ENCODE results near the gene ANKRD63. TPM values are rescaled to one million over a fixed set of nuclear protein-coding genes. Genes with fewer than 3 reads are reported as not detected.

ANKRD63 gene
- polyA plus RNA-seq, 12 donors: 0.14 to 0.45 (median 0.36) TPM; not detected in 9

DNA sequence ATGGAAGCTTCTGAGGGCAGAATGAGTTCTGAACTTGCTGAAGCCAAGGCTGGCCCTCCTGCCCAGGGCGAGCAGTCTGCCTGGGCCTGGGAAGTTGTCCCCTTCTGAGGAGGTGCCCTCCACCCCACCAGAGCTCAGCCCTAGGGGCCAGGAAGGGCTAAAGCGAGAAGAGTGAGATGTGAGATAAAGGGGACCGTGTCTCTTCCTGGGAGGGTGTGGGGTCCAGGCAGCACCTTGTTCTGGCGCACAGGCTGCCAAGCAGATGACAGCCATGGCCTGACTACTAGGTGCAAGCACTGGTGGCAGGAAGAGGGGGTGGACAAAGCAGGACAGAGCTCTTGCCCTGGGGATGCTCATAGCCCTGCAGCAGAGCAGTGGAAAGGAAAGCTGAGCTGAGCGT lies 40.3 kb downstream of the ANKRD63 start:
- no peak for DNase-seq

DNA sequence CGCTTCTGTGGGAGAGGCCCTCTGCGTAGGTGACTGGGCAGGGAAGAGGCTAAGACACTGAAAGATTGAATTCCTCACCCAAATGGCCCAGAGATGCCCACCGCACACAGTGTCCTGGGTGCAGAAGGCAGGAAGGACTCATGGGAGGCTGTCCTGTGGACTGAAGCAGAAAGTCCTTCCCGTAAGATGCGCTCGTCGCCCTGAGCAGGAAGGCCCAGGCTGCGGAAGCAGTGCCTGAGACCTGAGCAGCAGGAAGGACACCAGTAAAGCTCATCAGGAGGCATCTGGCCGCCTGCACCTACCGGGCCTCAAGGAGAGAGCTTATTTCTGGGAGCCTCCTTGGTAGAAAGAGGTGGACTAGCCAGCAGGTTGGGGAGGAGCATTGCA lies 40.7 kb downstream of the ANKRD63 start:
- DNase-seq: no peak

DNA sequence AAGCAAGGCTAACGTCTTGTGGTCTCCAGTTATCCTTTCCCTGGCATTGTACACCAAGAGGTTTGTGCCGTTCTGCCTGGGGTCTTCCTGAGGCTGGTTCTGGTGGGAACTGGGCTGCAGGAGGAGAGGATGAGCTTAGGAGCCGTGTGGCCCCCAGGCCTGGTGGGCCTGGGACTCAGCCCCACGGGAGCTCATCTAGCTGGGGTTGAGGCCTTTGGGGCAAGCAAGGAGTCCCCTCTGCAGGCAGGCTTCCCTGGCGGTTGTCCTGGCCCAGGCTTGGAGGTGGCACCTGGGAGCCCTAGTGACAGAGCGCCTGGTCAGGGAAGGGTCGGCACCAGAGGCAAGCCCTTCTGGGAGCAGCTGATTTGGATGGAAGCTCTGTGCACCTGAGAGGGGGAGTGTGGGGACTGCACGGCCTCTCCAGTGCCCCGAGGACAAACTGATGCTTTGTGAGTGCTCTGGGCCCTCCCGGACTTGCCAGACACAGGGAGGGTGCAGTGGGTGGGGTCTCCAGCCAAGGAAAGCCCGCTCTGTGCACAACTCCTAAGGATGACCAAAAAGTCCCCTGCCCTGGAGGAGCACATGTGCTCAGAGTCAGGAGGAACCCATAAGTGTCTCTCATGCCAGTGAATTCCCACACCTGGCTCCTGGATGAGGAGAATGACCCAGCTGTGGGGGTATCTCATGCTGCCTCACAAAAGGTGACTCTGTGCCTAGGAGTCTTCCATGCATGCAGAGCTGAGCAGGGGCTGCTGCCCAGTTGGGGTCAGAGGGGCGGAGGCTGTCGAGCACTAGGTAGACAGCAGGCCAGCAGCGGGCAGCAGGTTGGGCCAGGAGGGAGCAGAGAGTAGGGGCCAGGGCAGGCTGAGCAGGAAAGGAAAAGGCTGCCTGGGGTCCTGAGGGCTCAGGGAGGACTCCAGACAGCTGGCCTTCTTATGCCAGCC lies 41.3 kb downstream of the ANKRD63 start:
- no peak for DNase-seq

DNA sequence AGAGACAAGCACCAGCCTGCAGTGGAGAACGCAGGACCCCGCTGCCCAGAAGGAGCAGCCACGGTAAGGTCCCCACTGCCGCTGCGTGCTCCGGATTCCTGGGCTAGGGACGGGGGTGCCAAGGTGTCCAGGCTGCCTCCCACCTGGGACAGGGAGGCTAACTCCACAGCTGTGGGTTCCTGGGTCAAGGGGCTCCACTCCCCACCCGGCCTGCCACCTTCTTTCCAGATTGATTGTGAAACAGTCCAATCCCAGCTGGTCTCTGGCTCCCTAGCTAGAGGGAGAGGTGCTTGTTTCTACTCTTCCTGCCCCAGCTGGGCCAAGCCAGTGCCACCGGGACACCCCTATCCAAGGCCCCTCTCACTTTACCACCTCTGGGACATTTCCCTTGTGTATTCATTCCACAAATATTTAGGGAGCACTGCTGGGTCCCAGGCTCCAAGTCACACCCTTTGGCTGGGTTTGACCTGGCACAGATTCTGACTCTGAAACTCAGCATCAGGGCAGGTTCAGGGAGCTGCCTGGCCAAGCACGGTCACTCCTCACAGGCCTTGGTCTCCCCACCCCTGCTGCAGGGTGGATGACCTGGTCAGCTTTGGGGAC lies 42.1 kb downstream of the ANKRD63 start:
- no peak for DNase-seq

DNA sequence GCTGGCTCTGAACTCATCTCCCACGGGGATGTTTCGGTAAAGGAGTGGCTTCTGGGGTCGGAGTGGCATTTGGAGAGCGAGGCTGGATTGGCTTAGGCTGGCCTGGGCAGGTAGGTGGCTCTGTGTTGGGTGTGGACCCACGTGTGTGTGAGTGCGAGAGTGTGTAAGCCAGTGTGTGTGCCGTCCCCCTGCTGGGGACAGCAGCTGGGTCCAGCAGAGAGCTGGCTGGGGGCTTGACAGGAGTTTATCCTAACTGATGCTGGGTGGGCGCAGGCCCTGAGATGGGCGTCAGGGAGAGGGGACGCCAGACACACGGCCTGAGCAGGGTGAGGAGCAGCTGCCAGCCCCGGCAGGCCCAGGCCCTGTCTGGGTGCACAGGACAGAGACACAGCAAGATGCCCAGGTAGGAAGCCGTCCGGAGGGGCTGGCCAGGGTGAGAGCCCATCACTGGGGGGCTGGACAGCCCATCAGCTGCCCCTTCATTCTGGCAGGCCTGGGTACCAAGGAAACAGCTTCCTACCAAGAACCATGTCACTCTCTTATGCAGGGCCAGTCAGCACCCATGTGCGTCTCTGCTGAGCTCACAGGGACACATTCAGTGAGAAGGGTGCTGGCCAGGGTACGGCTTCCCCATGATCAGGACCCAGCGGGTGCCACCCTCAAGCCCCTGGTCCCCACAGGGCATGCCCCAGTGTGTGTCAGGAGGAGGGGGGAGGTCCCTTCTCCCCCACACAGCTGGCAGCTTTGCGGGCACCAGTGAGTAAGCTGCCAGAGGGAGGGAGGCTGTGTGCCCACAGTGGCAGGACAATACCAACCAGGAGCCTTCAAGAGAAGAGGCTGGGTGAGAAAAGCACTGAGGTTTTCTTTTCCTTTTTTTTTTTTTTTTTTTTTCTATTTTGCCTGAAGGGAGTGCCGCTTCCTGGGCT lies 42.9 kb downstream of the ANKRD63 start:
- DNase-seq: no peak

DNA sequence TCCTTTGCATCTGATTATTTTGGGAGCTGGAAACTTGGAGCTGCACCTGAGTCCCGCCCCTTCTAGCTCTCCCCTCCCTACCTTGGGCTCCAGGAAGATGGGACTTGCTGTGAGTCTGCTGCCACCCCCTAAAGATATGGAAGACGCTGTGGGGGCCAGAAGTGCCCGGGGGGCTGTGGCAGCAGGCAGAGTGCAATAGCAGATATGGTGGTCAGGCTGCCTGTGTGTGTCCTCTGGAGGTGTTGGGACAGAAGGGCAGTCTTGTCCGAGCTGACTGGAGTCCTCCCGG lies 43.5 kb downstream of the ANKRD63 start:
- no peak for DNase-seq

DNA sequence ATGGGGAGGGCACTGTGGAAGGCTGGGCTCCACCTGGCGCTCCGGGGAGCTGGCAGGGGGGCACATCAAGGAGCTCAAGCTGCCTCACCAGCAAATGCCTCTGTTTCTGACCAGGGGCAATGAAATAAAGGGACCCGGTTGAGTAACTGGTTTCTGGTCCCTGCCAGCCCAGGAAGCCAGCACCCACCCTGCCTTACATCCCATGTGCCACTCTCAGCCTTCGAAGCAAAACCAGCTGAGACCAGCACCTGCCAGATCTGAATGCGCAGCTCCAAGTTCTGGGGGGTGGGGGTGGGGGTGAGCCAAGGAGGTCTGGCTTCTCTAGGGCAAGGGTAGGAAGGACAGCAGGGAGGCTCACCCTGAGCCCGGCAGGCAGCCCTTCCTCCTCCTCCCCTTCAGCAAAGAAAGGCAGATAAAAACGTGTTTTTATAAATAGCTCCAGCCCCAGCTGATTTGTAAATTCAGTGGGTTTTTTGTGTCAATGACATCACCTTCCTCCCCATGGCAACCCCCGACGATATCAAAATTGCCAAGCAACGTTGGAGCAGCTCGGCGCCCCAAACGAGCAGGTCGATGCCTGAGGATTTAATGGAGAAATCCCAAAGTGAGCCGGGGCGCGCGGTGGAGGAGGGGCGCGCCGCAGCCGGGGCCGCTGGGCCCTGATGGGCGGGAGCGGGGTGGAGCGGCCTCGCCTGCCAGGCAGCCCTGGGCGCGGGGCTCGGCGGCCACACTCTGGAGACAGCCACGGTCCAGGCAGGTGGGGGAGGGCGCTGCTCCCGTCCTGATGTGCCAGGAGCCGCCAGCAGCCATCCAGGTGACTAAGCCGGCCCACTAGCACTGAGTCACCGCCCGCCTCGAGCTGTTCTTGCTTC lies 44.1 kb downstream of the ANKRD63 start, which contains the start of gene PAK6:
TSS of gene PAK6 (plus strand) at position 532 of the 872 bp plus-strand sequence. CDS start 25,723 bp downstream, outside the sequence.
- DNase-seq: no peak

DNA sequence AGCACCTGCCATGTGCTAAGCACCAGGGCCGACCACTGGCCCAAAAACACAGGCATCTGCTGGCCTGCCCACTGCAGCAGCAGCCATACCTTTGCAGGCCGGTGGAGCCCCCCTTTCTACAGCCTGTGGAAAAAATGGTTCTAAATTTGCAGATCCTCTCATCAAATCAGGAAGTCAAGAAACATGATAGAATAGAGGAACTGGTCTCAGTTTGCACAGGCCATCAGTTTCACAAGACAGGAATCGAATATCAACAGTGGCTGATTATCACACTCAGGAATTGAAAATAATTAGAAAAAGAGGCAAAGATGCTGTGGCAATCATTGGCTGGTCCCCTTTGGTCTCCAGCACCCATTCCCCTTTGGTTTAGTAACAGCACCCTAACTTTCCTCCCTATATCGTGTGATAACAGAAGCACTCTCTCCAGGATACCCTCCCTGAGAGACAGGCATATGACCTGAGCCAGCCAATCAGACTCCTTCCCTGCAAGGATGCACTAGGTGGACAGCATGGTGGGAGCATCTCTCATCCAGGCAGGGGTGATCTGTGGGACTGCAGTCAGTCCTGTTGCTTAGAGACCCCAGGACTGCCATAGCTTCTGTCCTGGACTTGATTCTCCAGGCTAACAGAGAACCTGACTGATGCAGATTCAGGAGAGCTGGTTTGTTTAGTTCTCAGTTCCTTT lies 47.5 kb downstream of the ANKRD63 start:
- DNase-seq: no peak

DNA sequence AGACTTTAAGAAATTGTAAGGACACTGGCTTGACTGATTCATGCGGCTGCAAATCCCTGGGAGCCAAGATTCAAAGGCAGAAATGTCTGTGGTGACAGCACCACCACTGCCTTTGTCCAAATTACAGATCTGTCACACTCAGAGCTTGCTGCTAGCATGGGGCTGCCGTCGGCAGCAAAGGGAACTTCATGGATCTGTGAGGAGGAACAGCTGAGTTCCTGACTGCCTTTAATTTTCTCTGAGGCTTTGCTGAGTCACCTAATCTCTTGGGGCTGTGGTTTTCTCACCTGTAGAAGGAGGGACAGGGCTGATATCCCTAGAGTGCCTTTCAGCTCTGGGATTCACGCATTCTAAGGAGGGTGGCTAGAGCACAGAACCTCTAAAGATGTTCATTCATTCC lies 48.1 kb downstream of the ANKRD63 start:
- no peak for DNase-seq

DNA sequence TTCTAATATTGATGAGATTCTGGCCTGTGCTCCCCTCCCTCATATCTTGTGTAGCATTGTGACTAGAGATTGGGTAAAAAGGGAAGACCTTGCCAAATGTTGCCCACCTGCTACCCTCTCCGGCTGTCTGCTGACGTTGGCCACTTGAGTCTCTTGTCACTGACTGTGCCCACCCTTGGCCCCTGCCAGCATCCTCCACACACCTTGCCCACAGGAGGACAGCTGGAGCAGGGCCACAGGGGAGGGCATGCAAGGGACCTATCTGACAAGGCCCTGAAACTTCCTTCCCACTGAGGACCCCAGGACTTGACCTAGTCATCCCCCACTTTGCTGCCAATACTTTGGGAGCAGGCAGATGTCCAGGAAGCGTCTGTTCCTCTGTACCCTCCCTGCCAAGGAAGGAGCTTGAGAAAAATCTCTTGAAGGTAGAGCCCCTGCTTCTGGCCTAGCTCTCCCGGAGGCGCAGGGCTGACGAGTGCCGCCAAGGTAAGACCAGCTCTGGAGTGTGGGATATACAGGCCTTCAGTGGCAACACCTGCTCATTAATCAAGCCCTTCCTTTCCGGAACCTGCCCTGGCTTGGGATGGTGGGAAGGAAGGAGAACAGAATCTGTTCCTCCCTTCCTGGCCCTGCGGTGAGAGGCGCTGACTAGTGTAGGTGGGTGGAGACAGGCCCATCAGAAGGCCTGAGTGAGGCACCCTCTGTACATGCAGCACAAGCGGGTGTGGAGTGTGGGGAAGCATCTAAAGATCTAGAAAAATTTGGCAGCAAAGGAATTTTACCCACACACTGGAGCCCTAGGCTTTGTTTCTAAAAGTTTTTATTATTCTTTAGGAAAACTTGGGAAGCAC lies 48.9 kb downstream of the ANKRD63 start:
- no peak for DNase-seq

DNA sequence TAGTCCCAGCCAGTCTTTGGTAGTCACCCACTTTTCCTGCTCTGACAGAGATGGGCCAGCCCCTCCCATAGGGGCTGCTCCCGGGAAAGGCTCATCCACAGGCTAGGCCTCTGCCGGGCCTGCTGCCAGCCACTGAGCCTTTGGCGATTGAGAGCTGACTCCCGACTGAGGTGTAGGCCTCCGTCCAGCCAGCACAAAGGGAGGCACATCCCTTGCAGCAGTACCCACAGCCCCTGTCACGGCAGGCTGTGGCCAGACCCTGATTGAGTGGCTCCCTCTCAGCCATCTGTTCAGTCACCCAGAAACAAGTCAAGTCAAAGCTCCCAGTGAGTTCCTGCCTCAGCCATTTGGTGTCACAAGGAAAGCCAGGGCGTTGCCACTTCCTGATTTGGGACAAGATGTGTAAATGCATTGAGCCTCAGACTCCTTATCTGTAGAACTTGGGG lies 50.2 kb downstream of the ANKRD63 start:
- DNase-seq: no peak

Other genes starting within 250 kb of the ANKRD63 start
- 100 to 1,000 TPM in 11 of 12 donors, not detected in 1; 296 to 625 (median 340) TPM for gene SRP14, start 243.9 kb downstream of the ANKRD63 start, polyA plus RNA-seq (ENCODE audit: insufficient read length in 12 of 12)
- gene BMF, start 174.2 kb downstream of the ANKRD63 start, polyA plus RNA-seq (ENCODE audit: insufficient read length in 12 of 12): 10 to 100 TPM in 9 of 12 donors, 1 to 10 TPM in 2, not detected in 1; 8.9 to 19.7 (median 11.9) TPM
- gene BUB1B, start 122.0 kb downstream of the ANKRD63 start, polyA plus RNA-seq (ENCODE audit: insufficient read length in 12 of 12): 10 to 100 TPM in 10 of 12 donors, 1 to 10 TPM in 1, not detected in 1; 7.8 to 27.8 (median 16.0) TPM
- 1 to 10 TPM in 3 of 12 donors, under 1 TPM in 7, not detected in 2; 0.15 to 8.2 (median 0.51) TPM for gene PAK6, start 44.0 kb downstream of the ANKRD63 start, polyA plus RNA-seq (ENCODE audit: insufficient read length in 12 of 12)
- gene PLCB2, start 24.9 kb upstream of the ANKRD63 start, polyA plus RNA-seq (ENCODE audit: insufficient read length in 12 of 12): 10 to 100 TPM in 2 of 12 donors, 1 to 10 TPM in 9, not detected in 1; 5.2 to 36.6 (median 7.5) TPM
- gene INAFM2, start 40.6 kb upstream of the ANKRD63 start, polyA plus RNA-seq (ENCODE audit: insufficient read length in 12 of 12): 10 to 100 TPM in 10 of 12 donors, 1 to 10 TPM in 1, not detected in 1; 9.2 to 17.8 (median 13.6) TPM
- 100 to 1,000 TPM in 1 of 12 donors, 10 to 100 TPM in 10, 1 to 10 TPM in 1; 7.4 to 119 (median 19.4) TPM for gene CCDC9B, start 57.9 kb upstream of the ANKRD63 start, polyA plus RNA-seq (ENCODE audit: insufficient read length in 12 of 12)
- 100 to 1,000 TPM in 1 of 12 donors, under 1 TPM in 1, not detected in 10; 0.66 to 310 TPM for gene PHGR1, start 68.0 kb upstream of the ANKRD63 start, polyA plus RNA-seq (ENCODE audit: insufficient read length in 12 of 12)
- 1 to 10 TPM in 6 of 12 donors, under 1 TPM in 4, not detected in 2; 0.27 to 2.7 (median 1.1) TPM for gene DISP2, start 75.2 kb upstream of the ANKRD63 start, polyA plus RNA-seq (ENCODE audit: insufficient read length in 12 of 12)
- 10 to 100 TPM in 11 of 12 donors, not detected in 1; 14.1 to 25.8 (median 19.8) TPM for gene KNSTRN, start 99.7 kb upstream of the ANKRD63 start, polyA plus RNA-seq (ENCODE audit: insufficient read length in 12 of 12)
- 10 to 100 TPM in 11 of 12 donors, not detected in 1; 43.8 to 68.7 (median 52.2) TPM for gene IVD, start 122.7 kb upstream of the ANKRD63 start, polyA plus RNA-seq (ENCODE audit: insufficient read length in 12 of 12)
- 10 to 100 TPM in 11 of 12 donors, not detected in 1; 14.7 to 30.8 (median 20.5) TPM for gene BAHD1, start 157.9 kb upstream of the ANKRD63 start, polyA plus RNA-seq (ENCODE audit: insufficient read length in 12 of 12)
- gene CHST14, start 187.9 kb upstream of the ANKRD63 start, polyA plus RNA-seq (ENCODE audit: insufficient read length in 12 of 12): 10 to 100 TPM in 11 of 12 donors, not detected in 1; 29.3 to 44.7 (median 34.1) TPM